SK-N-SH treated with all-trans-retinoic acid at 6 μM for 48 hours (cell line): ENCODE results near the gene EFCAB13.

Source experiments
- ATAC-seq: fragments of 200-7000 bp; cut with Tn5 transposase; 3 replicates; pipeline ENCODE4 v1.9.1; 2020; ENCODE audit warnings: mild to moderate bottlenecking, moderate library complexity
- ARNTL ChIP-seq: fragments of 450-650 bp; formaldehyde crosslinking; IDR thresholded peaks from 2 replicates; pipeline ENCODE4 v1.5.0; 2020; ENCODE audit warnings: low read depth, mild to moderate bottlenecking, moderate library complexity, borderline replicate concordance
- BACH2 ChIP-seq: fragments of 250-450 bp; sonication (Bioruptor Pico); IDR thresholded peaks from 2 replicates; pipeline ENCODE4 v1.9.0; 2021; ENCODE audit warnings: mild to moderate bottlenecking, borderline replicate concordance
- CREB5 ChIP-seq: fragments of 250-450 bp; sonication (Bioruptor Pico); IDR thresholded peaks from 2 replicates; pipeline ENCODE4 v1.5.1; 2020; ENCODE audit warnings: low read depth, mild to moderate bottlenecking, moderate library complexity
- CSDC2 ChIP-seq: fragments of 250-450 bp; sonication (Bioruptor Pico); IDR thresholded peaks from 2 replicates; pipeline ENCODE4 v1.5.0; 2020; ENCODE audit warnings: mild to moderate bottlenecking, moderate library complexity
- CSRNP3 ChIP-seq: fragments of 250-450 bp; sonication (Bioruptor Pico); IDR thresholded peaks from 2 replicates; pipeline ENCODE4 v1.5.1; 2021; ENCODE audit warnings: mild to moderate bottlenecking, moderate library complexity
- GLIS3 ChIP-seq: fragments of 250-450 bp; sonication (Bioruptor Pico); IDR thresholded peaks from 2 replicates; pipeline ENCODE4 v1.5.0; 2020; ENCODE audit warnings: mild to moderate bottlenecking, moderate library complexity
- ISL1 ChIP-seq: fragments of 250-450 bp; sonication (Bioruptor Pico); IDR thresholded peaks from 2 replicates; pipeline ENCODE4 v2.1.2; 2022; ENCODE audit warnings: mild to moderate bottlenecking, moderate library complexity
- OSR1 ChIP-seq: fragments of 250-450 bp; sonication (Bioruptor Pico); IDR thresholded peaks from 2 replicates; pipeline ENCODE4 v1.8.0; 2022; ENCODE audit warnings: moderate library complexity, mild to moderate bottlenecking, inconsistent platforms
- PPARA ChIP-seq: fragments of 250-450 bp; sonication (Bioruptor Pico); IDR thresholded peaks from 2 replicates; pipeline ENCODE4 v1.5.0; 2020; ENCODE audit warnings: mild to moderate bottlenecking, borderline replicate concordance
- SNAI2 ChIP-seq: fragments of 250-450 bp; sonication (Bioruptor Pico); IDR thresholded peaks from 2 replicates; pipeline ENCODE4 v1.5.0; 2020; ENCODE audit warnings: mild to moderate bottlenecking, moderate library complexity
- TOX ChIP-seq: fragments of 250-450 bp; sonication (Bioruptor Pico); IDR thresholded peaks from 2 replicates; pipeline ENCODE4 v1.8.0; 2021; ENCODE audit warnings: mild to moderate bottlenecking, moderate library complexity, borderline replicate concordance
- ZC3H10 ChIP-seq: fragments of 250-450 bp; sonication (Bioruptor Pico); IDR thresholded peaks from 2 replicates; pipeline ENCODE4 v1.5.1; 2021; ENCODE audit warnings: mild to moderate bottlenecking, moderate library complexity
- ZFP3 ChIP-seq: fragments of 250-450 bp; sonication (Bioruptor Pico); IDR thresholded peaks from 2 replicates; pipeline ENCODE4 v1.5.0; 2020; ENCODE audit warnings: mild to moderate bottlenecking, moderate library complexity
- ZFP30 ChIP-seq: fragments of 450-650 bp; formaldehyde crosslinking; IDR thresholded peaks from 2 replicates; pipeline ENCODE4 v1.5.0; 2022; ENCODE audit warnings: mild to moderate bottlenecking, moderate library complexity
- ZNF565 ChIP-seq: fragments of 450-650 bp; formaldehyde crosslinking; conservative IDR thresholded peaks from 2 replicates; pipeline ENCODE4 v1.5.0; 2020; ENCODE audit warnings: low read depth, mild to moderate bottlenecking, moderate library complexity
- ZNF70 ChIP-seq: fragments of 450-650 bp; formaldehyde crosslinking; IDR thresholded peaks from 2 replicates; pipeline ENCODE4 v1.5.0; 2020; ENCODE audit warnings: mild to moderate bottlenecking, moderate library complexity
- ZNF8 ChIP-seq: fragments of 450-650 bp; formaldehyde crosslinking; IDR thresholded peaks from 2 replicates; pipeline ENCODE4 v1.5.0; 2020; ENCODE audit warnings: mild to moderate bottlenecking, moderate library complexity
- TF ChIP-seq, protein P1 (sequence below): fragments of 250-450 bp; sonication (Bioruptor Pico); IDR thresholded peaks from 2 replicates; pipeline ENCODE4 v1.8.0; 2021; ENCODE audit warnings: low read depth, mild to moderate bottlenecking, moderate library complexity, borderline replicate concordance
- TF ChIP-seq, protein P2 (sequence below): fragments of 250-450 bp; sonication (Bioruptor Pico); IDR thresholded peaks from 2 replicates; pipeline ENCODE4 v1.8.0; 2020; ENCODE audit warnings: mild to moderate bottlenecking, moderate library complexity, borderline replicate concordance

Gene EFCAB13

GRCh38 chr17:47404006-47404405 lies 80.3 kb downstream of the EFCAB13 start:
- TF ChIP-seq OSR1 (CRISPR knock-in tag): no peak
- no peak for TF ChIP-seq ZFP30
- no peak for TF ChIP-seq ZC3H10 (CRISPR knock-in tag)
- no peak for TF ChIP-seq ISL1
- TF ChIP-seq GLIS3: no peak
- TF ChIP-seq ARNTL (CRISPR knock-in tag): no peak
- no peak for TF ChIP-seq ZNF565 (CRISPR knock-in tag)
- no peak for TF ChIP-seq SNAI2 (CRISPR knock-in tag)
- no peak for ATAC-seq

DNA sequence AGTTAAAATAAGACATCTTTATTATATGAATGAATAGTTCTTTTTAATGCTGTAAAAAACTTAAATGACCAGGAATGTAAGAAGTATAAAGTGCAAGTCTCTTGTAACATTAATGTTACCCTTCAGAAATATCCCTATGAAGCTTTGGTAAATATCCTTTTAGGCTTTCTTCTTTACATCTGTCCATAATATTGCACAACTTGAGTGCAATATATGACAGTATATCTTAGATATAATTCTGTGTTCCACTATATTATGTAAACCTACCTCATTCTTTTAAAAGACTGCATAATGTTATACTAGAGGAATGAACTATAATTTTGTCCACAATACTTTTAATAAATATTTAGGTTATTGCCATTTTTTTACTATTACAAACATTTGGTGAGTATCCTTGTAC lies 81.1 kb downstream of the EFCAB13 start:
- TF ChIP-seq ZNF565 (CRISPR knock-in tag): no peak
- no peak for TF ChIP-seq CSRNP3 (CRISPR knock-in tag)
- TF ChIP-seq ZNF70 (CRISPR knock-in tag): no peak
- no peak for TF ChIP-seq ZC3H10 (CRISPR knock-in tag)
- TF ChIP-seq ZFP30: no peak
- no peak for TF ChIP-seq ZNF8 (CRISPR knock-in tag)
- TF ChIP-seq ARNTL (CRISPR knock-in tag): no peak
- TF ChIP-seq CSDC2: no peak
- no peak for TF ChIP-seq ZFP3
- TF ChIP-seq, protein P1, sequence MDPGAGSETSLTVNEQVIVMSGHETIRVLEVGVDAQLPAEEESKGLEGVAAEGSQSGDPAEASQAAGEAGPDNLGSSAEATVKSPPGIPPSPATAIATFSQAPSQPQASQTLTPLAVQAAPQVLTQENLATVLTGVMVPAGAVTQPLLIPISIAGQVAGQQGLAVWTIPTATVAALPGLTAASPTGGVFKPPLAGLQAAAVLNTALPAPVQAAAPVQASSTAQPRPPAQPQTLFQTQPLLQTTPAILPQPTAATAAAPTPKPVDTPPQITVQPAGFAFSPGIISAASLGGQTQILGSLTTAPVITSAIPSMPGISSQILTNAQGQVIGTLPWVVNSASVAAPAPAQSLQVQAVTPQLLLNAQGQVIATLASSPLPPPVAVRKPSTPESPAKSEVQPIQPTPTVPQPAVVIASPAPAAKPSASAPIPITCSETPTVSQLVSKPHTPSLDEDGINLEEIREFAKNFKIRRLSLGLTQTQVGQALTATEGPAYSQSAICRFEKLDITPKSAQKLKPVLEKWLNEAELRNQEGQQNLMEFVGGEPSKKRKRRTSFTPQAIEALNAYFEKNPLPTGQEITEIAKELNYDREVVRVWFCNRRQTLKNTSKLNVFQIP: no peak
- TF ChIP-seq ISL1: no peak
- TF ChIP-seq SNAI2 (CRISPR knock-in tag): no peak
- ATAC-seq: no peak

GRCh38 chr17:47413872-47414271 lies 90.1 kb downstream of the EFCAB13 start:
- TF ChIP-seq CREB5 (CRISPR knock-in tag): no peak
- TF ChIP-seq, protein P2, sequence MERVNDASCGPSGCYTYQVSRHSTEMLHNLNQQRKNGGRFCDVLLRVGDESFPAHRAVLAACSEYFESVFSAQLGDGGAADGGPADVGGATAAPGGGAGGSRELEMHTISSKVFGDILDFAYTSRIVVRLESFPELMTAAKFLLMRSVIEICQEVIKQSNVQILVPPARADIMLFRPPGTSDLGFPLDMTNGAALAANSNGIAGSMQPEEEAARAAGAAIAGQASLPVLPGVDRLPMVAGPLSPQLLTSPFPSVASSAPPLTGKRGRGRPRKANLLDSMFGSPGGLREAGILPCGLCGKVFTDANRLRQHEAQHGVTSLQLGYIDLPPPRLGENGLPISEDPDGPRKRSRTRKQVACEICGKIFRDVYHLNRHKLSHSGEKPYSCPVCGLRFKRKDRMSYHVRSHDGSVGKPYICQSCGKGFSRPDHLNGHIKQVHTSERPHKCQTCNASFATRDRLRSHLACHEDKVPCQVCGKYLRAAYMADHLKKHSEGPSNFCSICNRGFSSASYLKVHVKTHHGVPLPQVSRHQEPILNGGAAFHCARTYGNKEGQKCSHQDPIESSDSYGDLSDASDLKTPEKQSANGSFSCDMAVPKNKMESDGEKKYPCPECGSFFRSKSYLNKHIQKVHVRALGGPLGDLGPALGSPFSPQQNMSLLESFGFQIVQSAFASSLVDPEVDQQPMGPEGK: no peak
- TF ChIP-seq ZFP30: no peak
- no peak for TF ChIP-seq PPARA (CRISPR knock-in tag)
- no peak for TF ChIP-seq OSR1 (CRISPR knock-in tag)
- TF ChIP-seq BACH2 (CRISPR knock-in tag): no peak
- no peak for TF ChIP-seq TOX (CRISPR knock-in tag)
- TF ChIP-seq ZNF565 (CRISPR knock-in tag): no peak
- TF ChIP-seq ZNF70 (CRISPR knock-in tag): no peak
- no peak for TF ChIP-seq ARNTL (CRISPR knock-in tag)
- TF ChIP-seq CSRNP3 (CRISPR knock-in tag): no peak
- no peak for ATAC-seq

DNA sequence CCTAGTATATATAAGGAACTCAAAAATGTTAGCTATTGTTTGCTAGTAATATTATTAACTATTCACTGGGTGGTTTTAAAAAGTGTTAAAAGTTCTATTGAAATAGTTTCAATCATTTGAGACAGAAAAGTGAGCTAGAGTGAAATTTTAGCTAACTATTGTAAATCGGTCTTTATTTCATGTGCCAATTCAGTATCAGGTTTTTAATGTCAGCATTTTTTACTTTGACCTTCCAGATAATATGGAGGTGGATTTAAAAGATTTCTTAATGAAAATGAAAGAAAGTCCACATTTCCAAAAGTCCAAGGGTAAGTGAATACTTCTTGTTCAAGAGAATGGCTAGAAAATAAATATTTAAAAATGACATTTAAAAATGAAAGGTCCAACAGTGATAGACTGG lies 90.9 kb downstream of the EFCAB13 start:
- TF ChIP-seq, protein P2: no peak
- TF ChIP-seq, all 23 proteins: peak for 0
- ATAC-seq: no peak
